ENCODE data around the gene CXCL1. TPM values are rescaled to one million over a fixed set of nuclear protein-coding genes. Genes with fewer than 3 reads are reported as not detected.
A peak's percentile ranks its signal among the peaks of the same experiment; 100 is the strongest.

Gene CXCL1
- total RNA-seq, 2 donors from 2014 or later: 17.1 to 52.7 TPM

DNA sequence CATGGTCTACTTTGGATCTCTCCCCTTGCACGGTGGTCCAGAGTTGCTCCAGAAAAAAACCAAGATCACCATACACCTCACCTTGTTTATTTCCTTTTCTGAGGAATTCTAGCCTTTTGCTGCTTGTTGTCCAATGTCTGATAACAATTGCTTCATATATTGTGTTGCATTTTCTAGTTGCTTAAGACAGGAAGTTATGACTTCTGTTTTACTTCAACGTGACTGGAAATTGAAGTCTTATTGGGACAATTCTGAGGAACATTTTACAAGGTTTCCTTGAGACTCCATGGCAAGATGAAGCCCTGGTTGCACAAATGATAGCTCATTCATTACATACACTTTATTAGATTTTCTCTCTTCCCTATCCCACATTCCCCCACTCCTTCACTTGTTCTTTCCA is 5.2 kb downstream of the CXCL1 start:
- WGBS, 2 donors: 62 to 73% methylated on average over 2 of the region's 2 CpGs
- Histone ChIP-seq H3K36me3 (replicated peaks in 1 of 2; ENCODE audit: insufficient read depth in 1 of 2, low read depth in 2 of 2) (no peaks in the 10 kb centered on the region), H3K9me3 (no peaks in the 10 kb centered on the region), H3K27me3 (no peaks in the 10 kb centered on the region), H3K27ac (no peak overlapping the region), H3K4me1 (peaks cover 4% of the 10 kb centered on the region), H3K4me3 (no peak overlapping the region)
- ATAC-seq (no peak), DNase-seq (no peak)
- no peak for TF ChIP-seq CTCF (IDR thresholded peaks at IDR 0.05)
- no peak for TF ChIP-seq POLR2A (IDR thresholded peaks at IDR 0.05)
- intact Hi-C loops (cut with DNase I): no loop called here

GRCh38 chr4:73875401-73875800 is 6.2 kb downstream of the CXCL1 start:
- no peak overlapping the region for H3K27ac ChIP-seq
- intact Hi-C loops (cut with DNase I): no loop called here

DNA sequence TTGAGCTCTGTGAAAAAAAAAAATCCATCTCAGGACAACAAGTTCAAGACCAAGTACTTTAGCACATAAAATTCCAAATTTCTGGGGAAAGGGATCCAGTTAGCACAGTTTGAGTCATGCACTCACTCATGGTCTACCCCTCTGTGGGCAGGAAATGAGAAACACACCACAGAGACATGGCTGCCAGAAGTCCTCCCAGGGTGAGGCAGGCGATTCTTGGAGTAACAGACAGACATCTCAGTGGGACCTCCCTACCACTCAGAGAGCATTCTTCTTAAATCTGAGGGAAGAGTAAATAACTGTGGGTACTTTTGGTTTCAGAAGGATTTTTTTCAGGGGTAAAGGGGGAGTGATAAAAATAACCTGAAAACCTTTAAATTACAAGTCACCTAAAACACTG is 14.1 kb downstream of the CXCL1 start:
- TF ChIP-seq CTCF (IDR thresholded peaks at IDR 0.05) (no peak), POLR2A (IDR thresholded peaks at IDR 0.05) (no peak)
- H3K27me3 ChIP-seq: no peaks in the 10 kb centered on the region
- no peak overlapping the region for H3K4me3 ChIP-seq
- ATAC-seq (no peak), DNase-seq (no peak)
- WGBS, 2 donors: 47 to 52% methylated on average over 1 of the region's 1 CpG
- intact Hi-C loops (cut with DNase I): no loop called here
- H3K27ac ChIP-seq: no peak overlapping the region
- H3K9me3 ChIP-seq: no peaks in the 10 kb centered on the region
- no peaks in the 10 kb centered on the region for H3K36me3 ChIP-seq (replicated peaks in 1 of 2; ENCODE audit: insufficient read depth in 1 of 2, low read depth in 2 of 2)
- H3K4me1 ChIP-seq: no peaks in the 10 kb centered on the region

More at GRCh38 chr4:73875401-73875800, 6.2 kb downstream of the CXCL1 start:
- TF ChIP-seq POLR2A (IDR thresholded peaks at IDR 0.05) (no peak), CTCF (IDR thresholded peaks at IDR 0.05) (no peak)
- ATAC-seq: no peak
- Histone ChIP-seq H3K4me3 (no peak overlapping the region), H3K27me3 (no peaks in the 10 kb centered on the region), H3K36me3 (replicated peaks in 1 of 2; ENCODE audit: insufficient read depth in 1 of 2, low read depth in 2 of 2) (no peaks in the 10 kb centered on the region), H3K9me3 (no peaks in the 10 kb centered on the region), H3K4me1 (no peaks in the 10 kb centered on the region)
- no peak for DNase-seq
- 84 to 93% methylated on average over 1 of the region's 1 CpG for WGBS, 2 donors

- ATAC-seq (no peak), DNase-seq (no peak)
- Histone ChIP-seq H3K4me1 (no peaks in the 10 kb centered on the region), H3K4me3 (no peak overlapping the region), H3K9me3 (no peaks in the 10 kb centered on the region), H3K27me3 (no peaks in the 10 kb centered on the region), H3K27ac (no peak overlapping the region), H3K36me3 (replicated peaks in 1 of 2; ENCODE audit: insufficient read depth in 1 of 2, low read depth in 2 of 2) (no peaks in the 10 kb centered on the region)
- intact Hi-C loops (cut with DNase I): no loop called here
- TF ChIP-seq CTCF (IDR thresholded peaks at IDR 0.05) (no peak), POLR2A (IDR thresholded peaks at IDR 0.05) (no peak)
- 81 to 85% methylated on average over 4 of the region's 4 CpGs for WGBS, 2 donors
Observed at GRCh38 chr4:73885574-73886267, 16.5 kb downstream of the CXCL1 start.

DNA sequence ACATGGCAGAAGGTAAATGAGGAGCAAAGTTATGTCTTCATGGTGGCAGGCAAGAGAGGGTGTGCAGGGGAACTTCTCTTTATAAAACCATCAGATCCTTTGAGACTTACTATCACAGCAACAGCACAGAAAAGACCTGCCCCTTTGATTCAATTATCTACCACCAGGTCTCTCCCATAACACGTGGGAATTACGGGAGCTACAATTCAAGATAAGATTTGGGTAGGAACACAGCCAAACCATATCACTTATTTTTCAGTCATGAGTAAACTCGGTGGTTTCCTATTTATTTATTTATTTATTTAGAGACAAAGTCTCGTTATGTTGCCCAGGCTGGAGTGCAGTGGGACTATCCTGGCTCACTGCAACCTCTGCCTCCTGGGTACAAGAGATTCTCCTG is 22.1 kb downstream of the CXCL1 start:
- Histone ChIP-seq H3K4me1 (peaks cover 36% of the 10 kb centered on the region), H3K9me3 (no peaks in the 10 kb centered on the region), H3K27ac (peak overlapping the region in 3 of 4 donors; percentile 23 to 66 (median 54)), H3K27me3 (no peaks in the 10 kb centered on the region), H3K4me3 (no peak overlapping the region), H3K36me3 (replicated peaks in 1 of 2; ENCODE audit: insufficient read depth in 1 of 2, low read depth in 2 of 2) (no peaks in the 10 kb centered on the region)
- ATAC-seq: peak; percentile 27
- WGBS, 2 donors: 23 to 25% methylated on average over 4 of the region's 4 CpGs
- intact Hi-C loops (cut with DNase I): no loop called here
- no peak for TF ChIP-seq CTCF (IDR thresholded peaks at IDR 0.05)
- TF ChIP-seq POLR2A (IDR thresholded peaks at IDR 0.05): no peak
- no peak for DNase-seq

Measured in body of pancreas (tissue), 4 donors.